Measurements from ENCODE around the gene SNX2.

The SNX2 gene

DNA sequence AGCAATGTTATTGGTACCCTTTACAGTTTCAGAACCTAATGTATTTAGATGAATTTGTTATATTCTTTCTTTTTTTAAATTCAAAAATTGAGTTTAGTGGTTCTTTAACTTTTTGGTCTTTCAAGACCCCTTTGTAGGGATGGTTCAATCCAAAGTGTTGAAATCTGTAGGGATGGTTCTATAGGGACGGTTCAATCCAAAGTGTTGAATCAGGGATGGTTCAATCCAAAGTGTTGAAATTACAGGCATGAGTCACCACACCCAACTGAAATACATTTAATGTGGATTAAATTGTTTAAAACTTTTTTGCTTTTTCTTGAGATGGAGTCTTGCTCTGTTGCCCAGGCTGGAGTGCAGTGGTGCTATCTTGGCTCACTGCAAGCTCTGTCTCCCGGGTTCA lies 30.6 kb downstream of the SNX2 start:
- TF ChIP-seq CTCF (IDR thresholded peaks at IDR 0.05; ENCODE audit: extremely low read depth, missing control alignments), result no peak
- no peak for DNase-seq (ENCODE audit: low spot score)

DNA sequence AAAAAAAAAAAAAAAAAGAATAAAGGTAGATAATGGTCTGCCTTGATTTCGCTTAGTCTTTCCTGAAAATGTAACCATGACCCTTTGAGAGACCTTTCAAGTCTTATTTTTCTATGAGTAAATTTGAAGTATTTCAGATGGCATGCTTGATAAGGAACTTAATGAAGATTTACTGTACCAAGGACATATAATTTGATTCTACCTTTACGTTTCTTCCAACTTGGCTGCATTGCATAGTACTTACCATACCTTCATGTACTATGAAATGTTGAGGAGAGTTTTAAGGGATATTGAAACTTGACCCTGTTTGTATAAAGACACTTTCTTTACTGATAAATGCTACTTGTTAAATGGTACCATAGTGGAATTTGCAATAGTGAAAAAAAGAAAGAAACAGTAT lies 35.5 kb downstream of the SNX2 start:
- DNase-seq (ENCODE audit: low spot score), result no peak
- TF ChIP-seq CTCF (IDR thresholded peaks at IDR 0.05; ENCODE audit: extremely low read depth, missing control alignments), result no peak

DNA sequence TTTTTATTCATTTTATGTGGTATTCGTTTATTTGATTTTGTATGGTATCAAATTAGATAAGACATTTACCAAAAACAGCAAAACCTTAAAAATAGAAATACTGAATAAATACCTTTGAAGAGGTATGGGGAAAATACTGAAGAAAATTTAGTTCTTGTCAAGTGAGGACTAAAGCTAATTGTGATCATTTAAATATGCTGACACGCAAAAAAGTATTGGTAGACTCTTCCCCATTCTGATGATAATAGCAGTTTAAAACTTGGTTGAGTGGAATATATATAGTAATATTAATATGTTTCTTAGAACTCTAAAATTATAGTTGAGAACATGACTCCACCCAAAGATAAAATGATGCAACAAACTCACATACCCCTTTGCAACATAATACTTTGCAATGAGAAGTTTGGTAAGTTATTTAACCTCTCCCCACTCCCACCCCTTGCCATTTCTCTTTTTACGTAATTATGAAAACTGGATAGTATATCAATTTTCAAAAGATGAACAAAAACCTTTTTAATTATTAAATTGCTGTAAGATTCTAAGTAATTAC lies 40.4 kb downstream of the SNX2 start:
- no peak for TF ChIP-seq CTCF (IDR thresholded peaks at IDR 0.05; ENCODE audit: extremely low read depth, missing control alignments)

DNA sequence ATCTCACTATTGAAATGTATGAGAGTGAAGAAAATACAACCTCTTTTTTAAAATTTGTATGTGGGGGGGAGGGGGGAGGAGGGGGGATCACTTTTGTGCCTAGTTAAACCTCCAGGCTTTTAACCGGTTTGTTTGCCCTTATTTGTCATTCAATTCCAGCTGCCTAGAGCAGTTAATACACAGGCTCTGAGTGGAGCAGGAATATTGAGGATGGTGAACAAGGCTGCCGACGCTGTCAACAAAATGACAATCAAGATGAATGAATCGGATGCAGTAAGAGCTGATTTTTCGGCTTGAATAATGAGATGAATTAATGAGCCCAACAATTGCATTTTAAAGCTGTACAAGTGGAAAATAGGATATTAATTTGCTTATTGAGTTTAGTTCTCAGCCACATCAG lies 41.9 kb downstream of the SNX2 start:
- no peak for DNase-seq (ENCODE audit: low spot score)
- TF ChIP-seq CTCF (IDR thresholded peaks at IDR 0.05; ENCODE audit: extremely low read depth, missing control alignments), result no peak

More for the DNA sequence above, 40.4 kb downstream of the SNX2 start:
- no peak for DNase-seq (ENCODE audit: low spot score)

DNA sequence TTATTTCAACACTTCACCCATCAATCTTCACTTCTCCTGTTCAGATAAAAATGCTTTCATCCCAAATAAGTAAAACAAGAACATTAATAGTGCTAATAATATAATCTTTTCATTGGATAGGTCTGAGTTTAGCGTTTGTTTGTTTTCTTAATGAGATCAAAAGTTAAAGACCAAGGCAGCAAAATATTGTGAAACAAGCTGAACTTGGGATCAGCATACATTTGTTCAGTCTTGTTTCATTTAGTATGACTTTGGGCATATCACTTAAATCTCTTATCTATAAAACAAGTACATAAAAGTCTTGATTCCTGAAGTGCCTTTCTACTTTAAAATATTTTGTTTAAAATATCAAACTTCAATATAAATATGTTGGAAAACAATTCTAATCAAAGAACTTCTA lies 57.1 kb downstream of the SNX2 start:
- DNase-seq (ENCODE audit: low spot score), result no peak
- no peak for TF ChIP-seq CTCF (IDR thresholded peaks at IDR 0.05; ENCODE audit: extremely low read depth, missing control alignments)

- no peak for DNase-seq (ENCODE audit: low spot score)
- TF ChIP-seq CTCF (IDR thresholded peaks at IDR 0.05; ENCODE audit: extremely low read depth, missing control alignments), result no peak
Measured at GRCh38 chr5:122835681-122836080, 60.8 kb downstream of the SNX2 start.

DNA sequence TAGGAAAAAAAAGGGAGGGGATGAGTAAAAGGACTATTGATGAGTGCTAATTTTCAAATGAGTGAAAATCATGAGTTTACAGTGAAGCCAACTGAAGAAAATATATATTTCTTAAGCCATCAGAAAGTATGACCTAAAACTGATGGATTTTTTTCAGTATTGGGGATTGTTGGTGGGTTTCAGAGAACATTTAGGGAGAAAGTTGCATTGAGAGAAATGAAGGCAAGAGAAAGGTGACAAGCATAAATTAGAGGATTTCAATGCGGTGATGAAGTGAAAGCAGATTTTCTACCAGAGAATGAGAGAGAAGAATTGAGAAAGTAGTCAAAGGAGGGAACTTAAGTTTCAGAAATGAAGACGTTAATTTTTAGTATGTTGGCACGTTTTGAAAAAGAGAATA lies 62.1 kb downstream of the SNX2 start:
- no peak for DNase-seq (ENCODE audit: low spot score)
- TF ChIP-seq CTCF (IDR thresholded peaks at IDR 0.05; ENCODE audit: extremely low read depth, missing control alignments), result no peak

Data from GM20000 (cell line).